ENCODE data around the gene CXCL8. TPM values are rescaled to one million over a fixed set of nuclear protein-coding genes. Genes with fewer than 3 reads are reported as not detected.
A peak's percentile ranks its signal among the peaks of the same experiment; 100 is the strongest.
"Not testable (repeated sequence)": the region's sequence is repeated elsewhere in the genome, so short reads cannot be mapped to it uniquely, and the experiment has no call there.

CXCL8 gene
- total RNA-seq, 1 donor: 2.4 TPM

- no peak overlapping the region for H3K4me3 ChIP-seq (ENCODE audit: low read depth, low read length)
- TF ChIP-seq CTCF (IDR thresholded peaks at IDR 0.05; ENCODE audit: insufficient read depth, low read length): no peak
- DNase-seq (ENCODE audit: low read depth): no peak
These were observed 21.5 kb downstream of the CXCL8 start for GRCh38 chr4:73761856-73762255.

- no peak overlapping the region for H3K4me3 ChIP-seq (ENCODE audit: low read depth, low read length)
- no peak for TF ChIP-seq CTCF (IDR thresholded peaks at IDR 0.05; ENCODE audit: insufficient read depth, low read length)
- DNase-seq (ENCODE audit: low read depth): no peak
These were observed 22.0 kb downstream of the CXCL8 start for GRCh38 chr4:73762409-73762808.

- no peak for DNase-seq (ENCODE audit: low read depth)
- H3K4me3 ChIP-seq (ENCODE audit: low read depth, low read length): no peak overlapping the region
- no peak for TF ChIP-seq CTCF (IDR thresholded peaks at IDR 0.05; ENCODE audit: insufficient read depth, low read length)
These were observed 23.5 kb downstream of the CXCL8 start for GRCh38 chr4:73763877-73764276.

GRCh38 chr4:73764513-73764912 lies 24.1 kb downstream of the CXCL8 start:
- DNase-seq (ENCODE audit: low read depth): peak; percentile 71
- H3K4me3 ChIP-seq (ENCODE audit: low read depth, low read length): no peak overlapping the region
- no peak for TF ChIP-seq CTCF (IDR thresholded peaks at IDR 0.05; ENCODE audit: insufficient read depth, low read length)

GRCh38 chr4:73765296-73765695 lies 24.9 kb downstream of the CXCL8 start:
- DNase-seq (ENCODE audit: low read depth): no peak
- no peak overlapping the region for H3K4me3 ChIP-seq (ENCODE audit: low read depth, low read length)
- no peak for TF ChIP-seq CTCF (IDR thresholded peaks at IDR 0.05; ENCODE audit: insufficient read depth, low read length)

GRCh38 chr4:73770917-73771316 lies 30.5 kb downstream of the CXCL8 start:
- no peak for DNase-seq (ENCODE audit: low read depth)
- no peak for TF ChIP-seq CTCF (IDR thresholded peaks at IDR 0.05; ENCODE audit: insufficient read depth, low read length)
- no peak overlapping the region for H3K4me3 ChIP-seq (ENCODE audit: low read depth, low read length)

GRCh38 chr4:73772363-73772762 lies 32.0 kb downstream of the CXCL8 start:
- H3K4me3 ChIP-seq (ENCODE audit: low read depth, low read length): no peak overlapping the region
- TF ChIP-seq CTCF (IDR thresholded peaks at IDR 0.05; ENCODE audit: insufficient read depth, low read length): no peak
- no peak for DNase-seq (ENCODE audit: low read depth)

- H3K4me3 ChIP-seq (ENCODE audit: low read depth, low read length); DNase-seq (ENCODE audit: low read depth): not testable (repeated sequence)
These were observed 34.0 kb downstream of the CXCL8 start for GRCh38 chr4:73774406-73774805.
